GM19043 (cell line): ENCODE results near the gene GNB1L.

ENCODE experiments used
- ATAC-seq: cut with Tn5 transposase; IDR thresholded peaks from one replicate; pipeline ENCODE4 v1.9.1; 2021; ENCODE audit warnings: low read depth; ENCODE audit not compliant: unreplicated experiment

GNB1L gene

DNA sequence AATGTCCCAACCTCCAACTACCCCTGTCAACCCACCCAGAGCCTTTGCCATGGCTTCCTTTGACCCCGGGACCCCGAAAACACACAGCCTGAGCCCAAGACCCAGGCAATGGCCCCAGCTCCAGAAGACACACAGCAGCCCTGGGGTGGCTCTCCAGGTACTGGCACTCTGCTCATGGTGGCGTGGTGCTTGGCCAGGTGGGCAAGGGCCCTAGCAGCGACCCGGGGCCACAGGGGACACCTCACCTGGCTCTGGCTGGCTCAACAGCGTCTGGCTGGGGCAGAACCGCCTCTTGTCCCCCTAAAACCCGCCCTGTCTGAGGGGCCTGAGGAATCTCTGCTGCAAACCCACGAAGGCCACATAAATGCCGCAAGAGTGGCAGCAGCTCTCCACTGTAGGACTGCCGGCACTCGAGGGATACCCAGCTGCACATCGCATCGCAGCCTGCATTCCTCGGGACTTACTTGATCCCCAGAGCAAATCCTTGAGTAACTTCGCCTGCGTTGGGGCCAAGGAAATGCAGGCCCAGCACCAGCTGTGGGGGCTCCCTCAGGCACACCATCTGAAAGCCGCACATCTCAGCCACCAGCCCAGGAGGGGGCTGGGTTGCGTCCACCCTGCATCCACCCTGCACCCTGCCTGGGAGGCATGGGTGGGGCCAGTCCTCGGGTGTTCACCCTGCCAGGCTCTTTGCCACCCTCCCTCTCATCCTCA lies 23.1 kb upstream of the GNB1L start:
- no peak for ATAC-seq

DNA sequence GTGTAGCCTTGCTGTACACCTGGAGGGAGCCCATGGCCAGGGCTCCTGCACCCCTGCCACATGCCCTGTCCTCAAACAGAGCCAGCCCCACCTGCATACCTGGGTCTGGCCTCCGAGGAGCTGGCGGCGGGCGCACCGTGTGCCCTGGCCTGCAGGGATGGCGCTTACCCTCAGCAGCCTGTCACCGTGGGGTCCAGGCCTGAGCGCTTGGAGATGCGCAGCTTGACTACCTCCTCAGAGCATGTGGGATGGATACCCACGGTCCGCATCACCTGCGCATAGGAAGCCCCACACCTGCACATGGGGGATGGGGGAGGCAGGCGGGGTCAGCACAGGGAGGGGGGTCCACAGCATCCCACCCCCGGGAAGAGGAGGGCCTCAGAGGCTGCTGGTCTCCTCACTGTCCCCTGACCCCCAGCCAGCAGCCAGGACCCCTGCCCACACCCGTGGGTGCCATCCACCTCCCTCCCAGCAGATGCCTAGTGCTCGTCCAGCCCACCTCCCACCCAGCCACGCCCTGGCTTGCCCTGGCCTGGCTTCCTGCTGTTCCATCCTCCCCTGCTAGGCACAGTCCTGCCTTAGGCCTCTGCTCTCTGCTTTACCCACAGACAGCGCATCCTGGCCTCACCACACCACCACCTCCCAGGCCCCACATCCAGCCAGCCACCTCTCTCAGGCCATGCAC lies 22.4 kb upstream of the GNB1L start:
- ATAC-seq: no peak

DNA sequence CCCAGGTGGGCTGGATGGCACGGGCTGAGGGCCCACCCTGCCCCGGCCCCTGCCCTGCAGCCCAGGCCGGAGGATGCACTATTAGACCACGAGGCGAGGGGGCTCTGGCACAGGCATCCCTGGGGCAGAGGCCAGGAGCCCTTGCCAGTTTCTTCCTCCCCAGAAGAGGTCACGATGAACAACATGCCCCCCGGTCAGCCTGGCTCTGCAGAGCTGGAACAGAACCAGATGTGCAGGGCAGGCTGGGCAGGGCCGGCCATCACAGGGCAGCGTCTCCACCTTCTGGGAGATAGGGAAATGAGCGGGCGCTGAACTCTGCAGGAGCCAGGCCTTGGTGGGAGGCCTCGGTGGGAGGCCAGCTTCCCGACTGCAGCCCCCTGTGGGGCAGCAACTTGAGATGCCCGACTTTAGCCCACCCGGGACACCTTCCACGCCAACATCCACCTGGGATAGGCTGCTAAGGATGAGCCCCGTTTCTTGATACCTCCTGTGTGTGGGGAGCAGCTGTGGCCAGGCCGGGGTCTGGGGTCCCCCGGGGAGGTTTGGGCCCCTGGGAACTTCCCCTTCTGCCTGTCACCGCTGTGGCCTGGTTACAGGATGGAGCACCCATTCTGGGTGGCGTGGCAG lies 21.8 kb upstream of the GNB1L start:
- no peak for ATAC-seq

DNA sequence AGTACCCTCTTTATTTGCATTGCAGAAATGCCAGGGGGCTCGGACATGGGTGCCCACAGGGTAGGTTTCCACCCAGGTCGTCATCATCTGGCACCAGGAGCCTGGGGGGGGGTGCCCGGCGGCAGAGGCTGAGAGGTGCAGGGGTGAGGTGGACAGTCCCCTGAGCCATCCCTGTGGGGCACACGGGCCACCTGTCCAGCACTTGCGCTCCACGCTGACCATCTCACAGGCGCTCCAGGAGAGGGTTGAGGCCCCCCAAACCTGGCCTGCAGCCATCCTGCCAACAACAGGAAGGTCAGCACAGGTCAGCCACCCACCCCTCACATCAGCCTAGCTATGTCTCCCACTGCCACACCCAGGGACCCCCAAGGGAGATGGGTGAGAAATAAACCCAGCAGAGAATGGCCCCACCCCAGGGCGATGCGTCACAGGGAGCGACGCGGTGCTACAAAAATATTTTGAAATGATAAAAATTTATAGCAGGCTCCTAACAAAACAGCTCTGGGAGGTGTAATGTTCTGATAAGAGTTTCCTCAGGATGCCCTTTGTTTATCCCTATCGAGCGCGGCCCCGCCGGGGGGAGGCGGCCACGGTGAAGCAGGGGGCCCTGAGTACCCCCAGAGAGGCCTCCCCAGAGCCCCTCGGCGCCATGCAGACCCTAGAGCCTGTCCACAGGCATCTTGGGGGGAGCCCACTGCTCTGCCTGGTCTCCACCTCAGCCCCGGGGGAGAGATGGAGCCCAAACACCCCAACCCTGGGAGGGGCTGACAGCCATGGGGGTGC lies 21.0 kb upstream of the GNB1L start:
- ATAC-seq: no peak

DNA sequence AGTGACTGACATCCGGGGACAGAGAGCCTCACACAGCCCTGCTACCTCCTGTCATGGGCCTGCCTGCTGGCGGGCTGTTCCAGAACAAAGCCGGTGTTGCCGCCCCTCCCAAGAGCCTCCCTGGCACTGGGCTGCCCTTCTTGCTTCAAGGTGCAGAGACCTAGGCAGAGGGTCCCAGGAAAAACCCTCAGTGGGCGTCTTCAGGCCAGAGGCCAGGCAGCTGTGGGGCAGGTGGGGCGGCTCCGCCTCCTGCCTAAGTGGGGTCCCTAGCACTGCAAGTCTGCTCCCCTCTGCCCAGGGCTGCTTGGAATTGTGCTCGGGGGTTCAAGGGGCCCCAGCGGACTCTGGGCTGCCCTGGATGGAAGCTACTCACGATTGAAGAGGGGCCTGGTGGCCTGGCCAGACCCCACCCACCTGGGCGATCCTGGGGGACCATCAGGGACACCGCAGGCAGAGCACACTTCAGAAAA lies 20.4 kb upstream of the GNB1L start:
- ATAC-seq: no peak

DNA sequence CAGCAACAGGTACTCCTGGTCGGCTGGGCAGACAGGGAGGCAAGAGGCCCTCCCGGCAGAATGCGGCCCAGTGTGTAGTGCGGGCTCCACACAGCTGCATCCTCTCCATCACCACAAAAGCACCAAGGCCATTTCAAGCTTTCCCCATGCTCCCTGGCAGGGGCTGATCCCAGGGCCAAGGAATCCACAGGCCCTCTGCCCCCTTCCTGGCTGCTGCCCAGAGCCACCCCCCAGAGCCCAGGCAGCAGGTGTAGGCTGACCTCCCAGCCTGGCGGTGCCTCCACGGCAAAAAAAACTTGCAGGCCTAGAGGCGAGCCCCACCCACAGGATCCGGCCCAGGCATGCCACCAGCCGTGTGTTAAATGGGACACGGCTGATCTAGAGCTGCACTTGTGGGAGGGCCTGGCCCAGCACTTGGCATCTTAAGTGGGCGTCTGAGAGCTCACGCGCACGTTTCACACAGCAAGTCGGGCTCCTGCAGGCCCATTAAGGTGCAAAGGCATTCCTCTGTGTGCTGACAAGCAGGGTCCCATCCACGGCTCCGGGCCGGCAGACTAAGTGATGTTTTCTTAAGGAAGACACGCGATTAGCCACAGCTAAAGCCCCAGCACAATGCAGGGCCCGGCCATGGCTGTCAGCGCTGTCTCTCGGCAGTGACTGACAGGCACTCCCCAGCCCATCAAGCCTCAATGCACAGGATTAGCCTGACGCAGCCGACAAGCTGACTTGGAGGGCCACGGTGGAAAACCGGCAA lies 19.8 kb upstream of the GNB1L start:
- ATAC-seq: no peak

DNA sequence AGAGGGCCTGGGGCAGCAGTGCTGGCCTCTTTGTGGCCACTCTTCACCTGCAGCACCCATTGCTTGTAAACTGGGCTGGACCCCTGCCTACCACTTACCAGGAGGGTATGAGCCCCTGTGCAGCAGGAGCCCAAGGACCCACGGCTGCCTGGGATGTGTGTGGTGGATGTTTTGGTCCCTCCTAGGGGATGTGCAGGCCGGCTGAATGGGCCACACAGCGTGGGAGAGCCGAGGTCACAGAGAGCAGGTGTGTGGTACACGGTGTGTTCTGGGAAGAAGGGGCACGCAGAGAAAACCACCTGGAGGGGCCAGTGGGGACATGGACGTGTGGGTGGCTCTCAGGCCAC lies 19.3 kb upstream of the GNB1L start:
- ATAC-seq: no peak

DNA sequence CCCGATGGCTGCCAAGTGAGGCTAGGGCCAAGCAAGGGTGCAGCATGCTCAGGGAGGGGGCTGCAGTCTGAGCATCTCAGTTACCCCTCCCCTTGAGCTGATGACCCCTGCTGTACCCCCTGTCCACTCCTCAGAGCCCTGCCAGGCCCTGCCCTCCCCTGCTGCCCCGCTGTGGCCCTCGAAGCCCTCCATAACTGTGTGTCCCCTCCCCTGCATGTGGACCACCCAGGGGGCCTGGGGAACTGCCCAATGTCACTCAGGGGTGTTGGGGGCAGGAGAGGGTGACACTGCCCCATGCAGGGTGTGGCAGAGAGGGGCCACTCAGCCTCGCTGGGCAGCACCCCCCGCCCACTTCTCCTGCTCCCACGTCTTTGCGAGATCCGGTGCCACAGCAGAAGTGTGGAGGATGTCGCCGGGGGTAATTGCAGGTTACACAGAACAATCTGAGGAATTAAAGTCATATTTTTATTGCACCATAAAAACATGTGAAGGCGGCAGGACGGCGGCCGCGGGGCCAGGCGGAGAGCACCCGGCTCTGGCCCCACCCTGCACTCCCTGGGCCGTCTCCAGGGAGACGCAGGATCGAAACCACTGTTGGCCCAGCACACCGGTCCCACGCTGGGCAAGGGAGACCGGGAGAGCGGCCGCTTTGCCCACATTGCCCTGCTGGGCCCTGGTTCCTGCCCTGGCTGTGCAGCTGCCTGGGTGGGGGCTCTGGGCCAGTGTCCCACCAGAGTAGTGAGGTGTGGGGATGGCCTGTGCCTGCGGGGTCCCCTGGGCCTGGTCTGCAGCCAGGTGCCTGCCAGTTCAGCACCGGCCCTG lies 18.7 kb upstream of the GNB1L start:
- no peak for ATAC-seq

DNA sequence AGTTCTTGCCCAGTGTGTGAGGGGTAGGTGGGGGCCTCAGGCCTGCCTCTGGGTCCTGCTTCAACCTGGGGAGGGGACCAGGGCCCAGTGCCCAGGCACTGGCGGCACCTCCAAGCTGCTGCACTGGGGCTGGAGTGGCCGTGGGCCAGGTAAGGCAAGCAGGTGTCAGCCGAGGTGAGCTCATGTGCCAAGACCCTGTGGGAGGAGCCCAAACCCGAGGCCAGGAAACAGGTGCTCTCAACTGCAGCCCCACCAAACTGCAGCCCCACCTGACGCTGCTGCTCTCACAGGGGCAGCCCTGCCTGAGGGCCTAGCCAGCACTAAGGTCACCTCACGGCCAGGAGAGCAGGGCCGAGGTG lies 18.1 kb upstream of the GNB1L start:
- ATAC-seq: no peak

DNA sequence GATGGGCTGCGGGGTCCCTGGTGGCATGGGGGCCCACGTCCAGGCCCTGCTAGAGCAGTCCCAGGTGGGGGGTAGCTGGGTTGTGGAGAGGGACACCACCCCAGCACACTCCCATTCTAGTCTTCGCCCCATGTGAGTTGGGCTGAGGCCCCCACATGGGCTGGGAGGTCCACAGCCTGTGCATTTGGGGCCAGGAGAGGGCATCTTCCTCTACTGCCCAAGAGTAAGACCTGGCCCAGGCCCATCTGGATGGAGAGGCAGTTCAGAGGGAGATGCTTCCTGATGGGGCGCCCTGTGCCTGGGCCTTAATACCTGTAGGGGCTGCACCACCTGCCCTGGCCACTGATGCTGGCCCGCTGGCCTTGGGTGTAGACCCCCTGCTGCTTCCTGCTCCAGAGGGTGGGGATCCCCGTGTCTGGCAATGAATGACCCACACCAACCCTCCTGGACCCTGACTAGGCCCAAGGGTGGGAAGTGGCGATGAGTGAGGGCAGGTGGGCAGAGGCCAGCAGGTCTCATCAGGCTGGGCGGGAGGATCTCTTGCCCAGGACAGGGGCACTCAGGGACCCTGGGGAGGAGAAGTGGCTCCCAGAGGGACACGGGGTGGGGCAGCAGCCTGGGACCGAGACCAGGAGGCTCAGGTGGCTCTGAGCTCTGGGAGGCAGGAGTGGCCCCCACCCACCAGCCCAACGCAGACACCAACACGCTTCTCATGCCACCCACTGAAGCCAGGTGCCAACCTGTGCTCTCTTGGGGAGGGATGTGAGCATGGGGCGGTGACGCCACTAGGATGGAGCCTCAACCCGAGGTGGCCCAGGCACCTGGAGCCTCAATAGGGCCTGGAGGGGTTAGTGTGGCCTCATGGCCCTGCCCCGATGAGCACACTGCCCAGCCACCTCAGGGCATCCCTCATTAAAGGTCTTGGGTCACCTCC lies 17.4 kb upstream of the GNB1L start:
- no peak for ATAC-seq

DNA sequence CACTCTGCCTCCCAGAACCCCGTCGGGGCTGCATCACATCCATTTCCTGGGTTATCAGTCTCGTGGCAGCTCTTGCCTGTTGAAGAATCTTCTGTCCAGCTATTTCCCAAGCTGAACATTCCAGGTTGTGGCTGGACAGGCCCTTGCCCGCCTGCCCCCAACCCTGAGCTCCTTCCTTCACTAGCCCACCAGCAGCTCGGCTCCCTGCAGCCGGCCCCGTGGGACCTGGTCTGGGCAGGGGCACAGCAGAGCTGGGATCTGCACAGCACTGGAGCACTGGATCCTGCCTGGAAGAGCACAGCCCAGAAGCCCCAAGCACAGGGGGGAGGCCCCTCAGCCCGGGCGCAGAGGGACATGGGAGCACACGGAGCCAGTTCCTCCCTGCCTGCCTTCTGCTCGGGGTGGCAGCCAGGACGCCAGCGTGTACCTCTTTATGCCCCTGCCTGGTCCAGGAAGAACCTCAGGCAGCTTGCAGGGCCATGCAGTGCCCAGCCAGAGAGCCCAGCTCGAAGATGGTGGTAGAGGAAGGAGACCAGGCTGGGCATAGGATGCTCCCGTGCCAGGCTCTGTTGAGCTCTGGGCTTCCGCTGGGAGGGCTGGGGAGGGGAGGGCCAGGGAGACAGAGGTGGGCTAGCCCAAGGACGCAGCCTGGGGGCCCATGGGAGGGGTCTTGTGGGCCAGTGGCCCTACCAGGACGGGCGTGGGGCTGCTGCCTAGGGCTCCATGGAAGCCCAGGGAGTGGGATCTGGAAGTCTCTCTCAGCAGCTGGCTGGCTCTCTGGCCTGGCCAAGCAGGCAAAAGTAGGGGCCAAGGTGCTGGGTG lies 16.6 kb upstream of the GNB1L start:
- no peak for ATAC-seq

DNA sequence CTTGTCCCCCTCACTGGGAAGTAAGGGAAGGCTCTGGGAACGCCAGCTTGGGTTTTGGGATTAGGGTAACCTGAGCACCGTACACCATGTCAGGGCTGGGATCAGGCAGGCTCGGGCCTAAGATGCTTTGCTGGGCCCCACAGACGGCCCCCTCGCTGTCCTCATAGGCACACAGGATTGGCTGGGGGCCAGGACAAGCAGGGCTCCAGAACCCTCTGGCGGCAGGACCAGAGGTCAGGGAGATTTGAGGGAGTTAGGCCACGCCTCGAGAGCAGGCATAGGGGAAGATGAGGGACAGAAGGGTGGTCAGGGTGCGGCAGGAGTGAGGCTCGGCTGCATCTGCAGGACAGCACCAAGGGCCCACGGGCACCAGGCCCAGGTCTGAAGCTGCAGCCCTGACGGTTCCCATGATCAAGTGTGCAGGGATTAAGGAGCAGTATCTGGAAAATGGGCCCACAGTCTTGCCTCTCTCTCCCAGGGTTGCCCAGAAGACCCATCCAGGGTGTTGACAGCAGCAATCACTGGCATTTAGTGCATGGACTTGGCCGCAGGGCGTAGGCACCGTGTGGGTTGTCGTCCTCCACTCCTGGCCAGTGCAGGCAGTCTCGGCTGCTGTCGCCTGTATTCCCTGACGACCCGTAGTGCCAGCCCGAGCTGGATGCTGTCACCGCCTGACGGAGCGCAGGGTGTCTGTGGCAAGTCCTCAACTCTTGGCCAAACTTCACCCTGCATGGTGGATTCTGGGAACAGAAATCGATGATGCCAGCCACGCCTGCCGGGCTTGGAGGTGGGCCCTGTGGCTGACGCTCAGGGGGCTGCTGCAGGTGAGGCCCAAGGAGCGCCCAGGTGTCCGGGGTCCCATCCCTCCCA lies 15.7 kb upstream of the GNB1L start:
- no peak for ATAC-seq

DNA sequence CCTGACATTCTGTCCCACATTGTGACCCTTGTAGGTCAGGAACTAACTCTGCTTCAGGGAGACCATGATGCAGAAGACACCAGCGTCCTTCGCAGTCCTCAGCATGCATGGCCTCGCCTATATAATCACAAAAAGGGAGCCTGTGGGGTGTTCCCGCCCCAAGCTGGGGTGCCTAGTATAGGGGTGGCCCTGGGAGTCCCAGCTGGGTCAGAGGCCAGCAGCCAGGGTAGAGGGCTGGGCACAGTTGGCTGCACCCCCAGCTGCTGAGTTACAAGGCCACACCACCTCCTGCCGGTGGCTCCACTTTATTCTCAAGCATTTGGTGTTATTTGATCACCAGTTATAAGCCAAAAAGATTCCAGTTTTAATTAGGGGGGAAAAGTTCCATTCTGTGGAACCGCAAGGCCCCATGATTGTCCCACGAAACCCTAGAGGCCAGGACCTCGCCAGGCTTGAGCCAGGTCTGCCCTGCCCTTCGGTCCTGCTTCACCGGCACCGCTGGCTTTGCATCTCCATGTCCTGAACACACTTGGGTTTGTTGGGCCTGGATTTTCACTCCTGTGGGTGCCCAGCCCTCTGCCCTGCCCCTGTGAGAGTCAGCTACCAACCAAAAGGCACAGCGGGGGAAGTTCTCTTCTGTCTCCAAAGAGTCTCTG lies 15.0 kb upstream of the GNB1L start:
- no peak for ATAC-seq

DNA sequence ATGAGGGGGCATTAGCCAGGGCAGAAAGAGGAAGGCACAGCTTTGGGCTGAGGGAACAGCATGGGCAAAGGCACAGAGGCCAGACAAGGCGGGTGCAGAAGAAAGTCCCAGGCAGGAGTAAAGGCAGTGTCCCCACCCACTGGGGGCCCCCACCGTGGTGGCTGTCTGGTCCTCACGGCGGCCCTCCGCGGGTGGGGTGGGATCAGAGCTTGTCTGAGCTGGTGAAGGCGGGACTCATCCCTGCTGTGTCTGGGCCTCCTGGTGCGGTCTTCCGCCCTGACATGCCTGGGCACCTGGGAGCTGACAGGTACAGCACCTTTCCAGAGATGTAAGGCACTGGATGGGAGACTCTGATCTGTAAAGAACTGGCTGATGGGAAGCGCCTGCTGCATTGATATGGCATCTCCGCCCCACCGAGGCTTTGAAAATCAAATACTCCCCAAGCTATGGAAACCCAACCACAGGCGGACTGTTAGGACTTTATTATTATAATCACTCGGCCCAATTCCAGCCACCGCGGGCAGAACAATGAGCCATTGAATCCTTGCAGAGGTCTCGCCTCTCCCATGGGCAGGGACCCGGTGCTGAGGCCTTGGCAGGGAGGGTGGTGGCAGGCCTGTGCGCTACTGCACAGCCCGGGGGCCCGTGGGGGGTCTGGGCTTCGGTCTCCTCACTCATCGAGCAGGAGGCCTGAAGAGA lies 14.2 kb upstream of the GNB1L start:
- no peak for ATAC-seq

DNA sequence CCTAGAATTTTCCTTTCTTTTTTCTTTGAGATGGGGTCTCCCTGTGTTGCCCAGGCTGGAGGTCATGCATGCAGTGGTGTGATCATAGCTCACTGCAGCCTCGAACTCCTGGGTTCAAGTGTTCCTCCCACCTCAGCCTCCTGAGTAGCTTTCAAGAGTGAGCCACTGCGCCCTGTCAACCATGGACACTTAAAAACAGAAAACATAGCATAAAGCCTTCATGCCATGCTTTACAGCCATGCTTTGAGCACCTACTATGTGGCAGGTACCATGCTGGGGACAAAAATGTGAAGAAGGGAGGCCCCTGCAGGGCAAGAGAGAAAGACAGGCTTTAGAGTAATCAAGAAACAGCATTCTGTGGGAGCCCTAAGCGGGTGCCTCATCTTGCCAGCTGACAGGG lies 13.7 kb upstream of the GNB1L start:
- ATAC-seq: no peak

DNA sequence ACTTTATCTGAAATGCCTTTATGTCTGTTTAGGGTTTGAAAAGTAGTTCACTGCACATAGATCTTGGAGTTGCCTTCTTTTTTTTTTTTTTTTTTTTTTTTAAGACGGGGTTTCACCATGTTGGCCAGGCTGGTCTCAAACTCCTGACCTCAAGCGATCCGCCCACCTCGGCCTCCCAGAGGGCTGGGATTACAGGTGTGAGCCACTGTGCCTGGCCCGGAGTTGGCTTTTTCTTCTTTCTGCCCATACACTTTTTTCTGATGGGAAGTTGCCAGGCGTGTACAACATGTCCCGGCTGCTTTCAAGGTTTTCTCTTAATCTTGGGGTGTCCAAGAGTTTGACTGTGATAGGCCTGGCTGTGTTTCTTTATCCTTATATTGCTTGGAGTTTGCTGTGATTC lies 12.9 kb upstream of the GNB1L start:
- no peak for ATAC-seq
